Dermis microvascular lymphatic vessel endothelial cell (primary cell): ENCODE results near the gene IRGC. TPM values are rescaled to one million over a fixed set of nuclear protein-coding genes. Genes with fewer than 3 reads are reported as not detected.
"Not testable (repeated sequence)": the region's sequence is repeated elsewhere in the genome, so short reads cannot be mapped to it uniquely, and the experiment has no call there.

ENCODE experiments used
- DNase-seq, 2 donors: peaks; one replicate each; pipeline versions ENCODE4 v3.0.0 to v3.0.0-alpha.2; 2010; ENCODE audit warnings: low read depth in 2 of 2
- total RNA-seq: library from RNA; depleted of rRNA; stranded (reverse); fragments of >200 nt; gene quantifications from 2 replicates; pipeline ENCODE4 v1.2.1, GENCODE V29; 2014

IRGC gene, protein sequence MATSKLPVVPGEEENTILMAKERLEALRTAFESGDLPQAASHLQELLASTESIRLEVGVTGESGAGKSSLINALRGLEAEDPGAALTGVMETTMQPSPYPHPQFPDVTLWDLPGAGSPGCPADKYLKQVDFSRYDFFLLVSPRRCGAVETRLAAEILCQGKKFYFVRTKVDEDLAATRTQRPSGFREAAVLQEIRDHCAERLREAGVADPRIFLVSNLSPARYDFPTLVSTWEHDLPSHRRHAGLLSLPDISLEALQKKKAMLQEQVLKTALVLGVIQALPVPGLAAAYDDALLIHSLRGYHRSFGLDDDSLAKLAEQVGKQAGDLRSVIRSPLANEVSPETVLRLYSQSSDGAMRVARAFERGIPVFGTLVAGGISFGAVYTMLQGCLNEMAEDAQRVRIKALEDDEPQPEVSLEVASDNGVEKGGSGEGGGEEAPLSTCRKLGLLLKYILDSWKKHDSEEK
- not detected in 2 replicates for total RNA-seq

DNA sequence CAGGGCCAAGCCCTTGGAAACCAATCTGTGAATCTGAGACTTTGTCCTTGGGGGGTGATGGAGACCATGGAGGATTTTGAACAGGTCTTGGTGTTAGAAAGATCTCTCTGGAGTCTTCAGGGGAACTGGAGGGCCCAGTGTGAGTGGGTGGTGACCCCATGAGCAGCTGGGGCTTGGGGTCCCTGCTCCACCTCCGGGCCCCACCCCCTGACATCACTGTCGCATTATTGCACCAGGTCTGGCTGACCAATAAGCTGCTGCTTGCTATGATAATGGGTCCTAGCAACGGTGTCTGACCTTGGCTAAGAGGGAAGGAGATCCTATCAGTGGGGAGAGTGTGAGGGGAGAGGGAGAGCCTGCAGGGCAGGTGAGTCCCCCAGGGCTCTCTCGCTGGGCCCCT is at the start of gene IRGC:
TSS of gene IRGC (plus strand) at position 301 of the 400 bp plus-strand sequence. CDS start 2,483 bp downstream, outside the sequence.
- DNase-seq: no peak

DNA sequence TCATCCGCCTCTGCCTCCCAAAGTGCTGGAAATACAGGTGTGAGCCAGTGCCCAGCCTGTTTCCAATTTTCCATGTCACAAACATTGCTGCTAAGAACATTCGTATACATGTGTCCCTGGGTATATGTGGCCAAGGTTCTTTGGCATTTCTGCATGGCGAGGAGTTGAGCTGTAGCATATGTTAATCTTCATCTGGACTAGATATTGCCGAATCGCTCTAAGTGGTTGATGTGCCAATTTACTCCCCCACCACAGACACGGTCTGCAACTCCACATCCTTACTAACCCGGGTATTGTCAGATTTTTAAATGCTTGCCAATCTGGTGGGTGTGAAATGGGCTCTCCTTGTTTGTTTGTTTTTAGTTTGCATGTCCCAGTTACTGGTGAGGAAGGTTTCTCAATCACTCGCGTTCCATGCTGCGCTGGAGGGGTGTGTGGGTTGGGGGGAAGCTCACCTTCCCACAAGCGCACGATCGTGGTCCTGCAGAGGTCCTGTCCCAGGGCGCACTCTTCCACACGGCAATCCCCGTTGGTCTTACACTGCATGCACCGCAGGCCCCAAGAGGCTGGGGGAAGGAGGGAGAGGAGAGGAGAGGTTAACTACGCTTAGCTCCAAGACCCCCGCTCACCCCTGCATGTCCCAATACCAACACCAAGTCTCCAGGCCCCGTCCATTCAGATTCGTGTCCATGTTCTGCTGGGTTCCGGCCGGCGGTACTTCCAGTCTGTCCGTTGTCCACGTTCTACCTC is 48.6 kb upstream of the IRGC start:
- DNase-seq: no peak

DNA sequence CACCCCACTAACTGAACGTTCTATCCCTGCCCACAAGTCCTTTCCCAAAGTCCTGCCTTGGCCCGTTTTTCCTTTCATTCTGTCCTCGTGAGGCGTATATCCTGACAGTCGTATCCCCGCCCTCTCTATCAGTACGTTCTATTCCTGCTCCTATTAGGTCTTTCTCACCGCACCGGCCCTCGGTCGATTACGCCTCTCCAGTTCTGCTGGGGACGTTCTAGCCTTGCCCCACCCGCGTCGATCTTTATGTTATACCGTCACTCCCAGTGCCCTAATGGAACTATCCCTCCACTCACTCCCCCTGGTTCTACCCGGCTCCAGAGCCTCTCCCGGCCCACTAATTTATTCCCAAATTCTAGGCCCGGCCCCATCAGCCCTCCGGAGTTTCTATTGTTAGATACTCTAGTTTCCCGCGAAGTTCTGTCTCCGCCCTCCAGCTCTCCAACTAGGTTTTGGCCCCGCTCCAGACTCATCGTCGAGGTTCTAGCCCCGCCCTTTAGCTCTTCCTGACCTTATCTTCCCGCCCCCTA is 47.9 kb upstream of the IRGC start:
- peak; percentile 45 to 72 for DNase-seq

DNA sequence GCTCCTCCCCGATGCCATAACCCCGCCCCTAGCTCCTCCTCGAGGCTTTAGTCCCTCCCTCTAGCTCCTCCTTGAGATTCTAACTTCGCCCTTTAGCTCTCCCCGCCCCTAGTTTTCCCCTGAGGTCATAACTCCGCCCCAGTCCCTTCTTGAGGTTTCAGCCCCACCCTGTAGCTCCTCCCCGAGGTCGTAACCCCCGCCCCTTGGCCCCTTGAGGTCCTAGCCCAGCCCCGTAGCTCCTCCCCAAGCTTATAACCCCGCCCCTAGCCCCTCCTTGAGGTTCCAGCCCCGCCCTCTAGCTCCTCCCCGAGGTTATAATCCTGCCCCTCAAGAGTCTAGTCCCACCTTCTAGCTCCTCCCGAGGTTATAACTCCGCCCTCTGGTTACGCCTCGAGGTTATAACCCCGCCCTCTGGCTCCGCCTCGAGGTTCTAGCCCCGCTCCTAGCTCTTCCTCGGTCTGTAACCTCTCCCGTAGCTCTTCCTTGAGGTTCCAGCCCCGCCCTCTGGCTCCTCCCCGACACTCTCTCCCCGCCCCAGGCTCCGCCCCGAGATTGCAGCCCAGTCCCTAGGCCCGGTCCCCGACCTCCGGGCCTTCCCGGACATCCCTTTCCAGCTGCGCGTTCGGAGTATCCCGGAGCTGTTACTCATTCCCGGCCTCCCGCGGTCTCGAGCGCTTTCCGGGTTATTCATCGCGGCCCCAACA is 47.3 kb upstream of the IRGC start:
- DNase-seq: peak; percentile 99

DNA sequence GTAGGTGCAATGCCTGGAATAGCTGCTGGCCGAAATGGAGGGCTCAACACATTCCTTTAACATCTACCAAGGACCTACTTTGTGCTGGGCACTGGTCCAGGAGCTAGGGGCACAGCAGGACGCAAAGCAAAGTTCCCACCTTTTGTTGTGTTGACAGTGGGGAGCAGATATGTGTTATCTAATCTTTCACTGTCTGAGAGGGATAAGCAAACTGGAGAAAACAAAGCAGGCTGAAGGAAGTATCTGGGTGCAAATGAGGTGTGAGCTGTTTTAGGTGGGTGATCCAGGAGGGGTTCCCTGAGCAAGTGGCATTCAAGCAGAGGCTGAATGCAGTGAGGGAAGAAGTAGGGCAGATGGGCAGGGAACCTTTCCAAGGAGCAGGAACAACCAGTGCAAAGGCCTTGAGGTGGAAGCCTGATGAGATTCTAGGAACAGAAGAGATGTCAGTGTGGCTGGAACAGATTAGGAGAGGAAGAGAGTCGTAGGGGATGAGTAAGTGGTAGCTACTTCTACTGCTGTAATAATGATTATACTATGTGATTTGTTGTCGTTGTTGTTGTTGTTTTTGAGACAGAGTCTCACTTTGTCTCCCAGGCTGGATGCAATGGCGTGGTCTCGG is 43.7 kb upstream of the IRGC start:
- no peak for DNase-seq

DNA sequence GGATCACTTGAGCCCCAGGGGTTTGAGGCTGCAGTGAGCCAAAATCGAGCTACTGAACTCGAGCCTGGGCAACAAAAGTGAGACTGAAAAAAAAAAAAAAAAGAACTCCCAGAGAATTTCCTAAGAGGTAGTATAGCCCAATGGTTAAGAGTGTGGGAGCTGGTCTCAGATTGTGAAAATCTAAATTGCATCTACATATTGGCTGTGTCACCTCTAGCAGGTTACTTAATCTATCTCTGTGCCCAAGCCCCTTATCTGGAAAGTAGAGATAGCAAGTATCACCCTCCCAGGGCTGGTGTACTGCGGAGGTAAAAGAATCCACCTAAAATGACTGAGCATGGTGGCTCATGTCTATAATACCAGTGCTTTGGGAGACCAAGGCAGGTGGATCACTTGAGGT is 42.2 kb upstream of the IRGC start:
- DNase-seq: no peak

DNA sequence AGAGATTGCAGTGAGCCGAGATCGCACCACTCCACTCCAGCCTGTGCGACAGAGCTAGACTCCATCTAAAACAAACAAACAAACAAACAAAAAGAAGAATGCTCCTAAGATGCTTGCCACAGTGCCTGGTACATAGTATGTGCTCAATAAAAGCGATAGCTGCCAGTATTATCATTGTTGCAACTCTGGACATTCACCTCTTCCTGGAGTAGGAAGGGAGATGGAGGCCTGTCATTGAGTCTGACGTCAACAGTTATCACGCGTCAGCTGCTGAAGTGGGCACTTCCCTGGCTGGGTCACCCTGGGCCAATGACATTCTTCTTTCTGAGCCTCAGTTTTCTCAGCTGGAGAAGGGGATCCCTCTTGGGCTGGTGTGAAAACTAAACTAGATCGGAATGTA is 41.7 kb upstream of the IRGC start:
- no peak for DNase-seq

DNA sequence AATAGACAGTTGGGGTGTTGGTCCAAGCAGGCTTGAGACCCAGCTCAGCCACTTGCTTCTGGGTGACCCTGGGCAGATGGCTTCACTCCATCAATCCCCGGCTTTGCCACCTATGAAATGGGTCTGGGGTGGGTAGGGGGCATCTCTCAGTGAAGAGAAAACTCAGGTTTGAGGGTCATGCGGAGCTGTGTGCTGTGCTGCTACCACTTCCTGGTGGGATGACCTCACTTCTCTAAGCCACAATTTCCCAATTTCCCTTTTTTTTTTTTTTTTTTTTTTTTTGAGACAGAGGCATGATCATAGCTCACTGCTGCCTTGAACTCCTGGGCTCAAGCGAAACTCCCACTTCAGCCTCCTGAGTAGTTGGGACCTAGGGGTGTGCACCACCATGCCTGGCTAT is 41.3 kb upstream of the IRGC start:
- no peak for DNase-seq

DNA sequence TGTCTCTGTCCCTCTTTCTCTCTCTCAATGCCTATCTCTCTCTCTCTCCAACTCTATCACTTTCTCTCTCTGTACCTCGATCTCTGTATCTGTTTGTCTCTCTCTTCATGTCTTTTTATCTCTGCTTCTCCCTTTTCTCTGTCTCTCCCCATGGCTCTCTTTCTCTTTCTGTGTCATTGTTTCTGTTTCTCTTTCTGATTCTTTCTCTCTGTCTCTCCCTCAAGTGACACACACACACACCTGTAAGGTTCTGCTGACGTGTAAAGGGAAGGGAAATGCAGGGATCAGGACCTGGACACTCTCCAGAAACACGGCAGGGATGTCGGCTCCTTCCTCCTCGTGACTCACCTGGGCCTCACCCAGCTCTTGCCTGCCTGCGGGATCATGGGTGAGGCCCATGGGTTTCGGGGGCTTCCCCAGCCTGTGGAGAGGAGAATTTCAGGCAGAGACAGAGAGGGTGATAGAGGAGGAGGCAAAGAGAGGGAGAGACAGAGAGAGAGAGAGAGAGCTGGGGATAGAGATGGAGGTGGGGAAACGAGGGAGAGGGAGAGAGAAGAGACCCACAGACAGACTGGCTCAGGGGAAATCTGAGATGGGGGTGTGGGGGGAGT is 40.5 kb upstream of the IRGC start:
- peak in 1 of 2 donors; percentile 31 for DNase-seq

DNA sequence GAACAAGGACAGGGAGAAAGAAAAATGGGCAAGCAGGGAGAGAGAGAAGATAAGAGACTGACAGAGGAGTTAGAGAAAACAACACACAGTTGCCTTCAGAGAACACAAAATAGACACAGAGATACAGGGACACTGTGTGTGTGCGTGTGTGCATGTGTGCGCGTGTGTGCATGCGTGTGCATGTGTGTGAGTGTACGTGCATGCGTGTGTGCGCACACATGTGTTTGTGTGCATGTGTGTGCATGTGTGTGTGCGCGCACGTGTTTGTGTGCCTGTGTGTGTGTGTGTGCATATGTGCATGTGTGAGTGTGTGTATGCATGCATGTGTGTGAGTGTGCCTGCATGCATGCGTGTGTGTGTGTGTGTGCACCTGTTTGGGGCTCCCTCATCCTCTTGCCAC is 40.0 kb upstream of the IRGC start:
- no peak for DNase-seq

DNA sequence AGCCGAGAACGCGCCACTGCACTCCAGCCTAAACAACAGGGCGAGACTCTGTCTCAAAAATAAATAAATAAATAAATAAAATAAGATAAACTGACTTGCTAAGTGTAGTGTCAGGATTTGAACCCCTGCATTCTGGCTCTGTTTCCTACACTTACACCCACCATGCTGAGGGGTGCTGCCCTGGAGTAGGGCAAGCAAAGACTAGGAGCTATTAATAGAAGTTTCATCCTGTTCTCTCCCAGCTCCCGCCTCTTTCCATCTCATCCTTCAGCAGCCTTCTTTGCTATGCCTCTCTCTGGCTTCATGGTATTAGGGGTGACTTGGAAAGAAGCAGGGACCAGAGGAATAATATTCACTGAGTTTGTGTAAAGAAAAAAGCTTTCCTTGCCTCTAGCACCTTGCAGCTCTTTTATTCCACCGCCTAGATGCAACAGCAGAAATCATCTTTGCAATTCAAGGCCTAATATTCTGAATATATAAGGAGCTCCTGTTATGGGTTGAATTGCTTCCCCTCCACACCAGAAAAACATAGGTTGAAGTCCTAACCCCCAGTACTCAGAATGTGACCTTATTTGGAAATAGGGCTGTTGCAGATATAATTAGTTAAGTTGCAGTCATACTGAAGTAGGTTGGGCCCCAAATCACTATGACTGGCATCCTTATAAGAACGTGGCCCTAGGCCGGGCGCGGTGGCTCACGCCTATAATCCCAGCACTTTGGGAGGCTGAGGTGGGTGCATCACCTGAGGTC is 37.2 kb upstream of the IRGC start:
- DNase-seq: no peak

DNA sequence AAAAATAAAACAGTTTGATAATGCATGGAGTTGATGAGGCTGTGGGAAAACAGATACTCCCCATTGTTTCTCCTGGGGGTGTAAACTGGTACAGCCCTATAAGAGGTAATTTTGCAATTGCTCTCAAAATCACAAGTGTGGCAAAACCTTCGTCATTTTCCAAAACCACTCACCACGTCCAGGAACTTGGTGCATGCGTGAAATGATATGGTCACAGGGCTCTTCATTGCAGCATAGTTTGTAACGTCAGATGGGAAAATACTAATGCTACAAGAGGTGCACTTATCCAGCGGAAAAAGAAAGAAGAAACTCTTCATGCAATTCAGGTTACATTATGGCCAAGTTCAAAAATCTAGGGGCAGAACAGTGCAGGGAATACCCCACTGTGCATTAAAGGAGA is 34.1 kb upstream of the IRGC start:
- DNase-seq: no peak

DNA sequence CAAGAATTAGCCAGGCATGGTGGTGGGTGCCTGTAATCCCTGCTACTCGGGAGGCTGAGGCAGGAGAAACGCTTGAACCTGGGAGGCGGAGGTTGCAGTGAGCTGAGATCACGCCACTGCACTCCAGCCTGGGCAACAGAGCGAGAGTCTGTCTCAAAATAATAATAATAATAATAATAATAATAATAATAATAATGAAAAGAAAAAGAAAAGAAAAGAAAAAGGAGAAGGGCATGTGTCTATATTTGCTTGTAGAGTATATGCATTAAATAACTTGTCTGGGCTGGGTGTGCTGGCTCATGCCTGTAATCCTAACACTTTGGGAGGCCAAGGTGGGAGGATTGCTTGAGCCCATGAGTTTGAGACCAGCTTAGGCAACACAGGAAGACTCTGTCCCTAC is 33.6 kb upstream of the IRGC start:
- not testable (repeated sequence) for DNase-seq

DNA sequence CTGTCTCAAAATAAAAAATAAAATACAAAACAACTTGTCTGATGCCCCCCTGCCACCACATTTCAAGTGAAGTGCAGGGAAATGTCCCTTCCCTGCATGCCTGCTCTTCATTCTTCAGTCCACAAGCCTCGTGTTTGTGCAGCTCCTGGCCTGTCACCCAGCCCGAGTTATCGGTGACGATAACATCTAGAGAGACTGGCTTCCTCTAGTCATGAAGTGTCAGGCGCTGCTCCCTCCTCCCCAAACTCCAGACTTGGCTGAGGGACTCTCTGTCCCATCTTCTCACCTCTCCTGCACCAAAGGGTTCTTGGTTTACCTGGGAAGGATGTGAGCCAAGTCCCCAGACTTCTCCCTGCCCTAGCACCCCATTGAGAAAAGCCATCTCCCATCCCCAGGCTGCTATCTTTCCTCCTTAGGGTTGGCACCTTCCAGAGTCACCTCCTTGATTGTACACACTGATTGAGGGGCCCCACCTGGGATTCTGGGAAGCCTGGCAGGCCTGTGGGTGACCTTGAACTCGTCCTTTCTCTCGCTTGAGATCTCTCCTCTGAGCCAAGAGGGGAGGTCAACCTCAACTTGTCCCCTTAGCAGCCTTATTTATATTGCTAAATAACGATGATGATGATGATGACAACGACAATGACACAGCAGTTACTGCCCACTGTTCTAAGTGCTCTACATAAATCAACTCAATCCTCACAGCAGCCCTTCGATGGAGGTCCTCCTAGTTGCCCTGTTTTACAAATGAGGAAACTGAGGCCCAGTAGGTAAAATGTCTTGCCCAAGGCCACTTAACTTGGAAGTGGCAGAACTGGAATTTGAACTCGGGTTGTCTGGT is 32.8 kb upstream of the IRGC start:
- DNase-seq: no peak

DNA sequence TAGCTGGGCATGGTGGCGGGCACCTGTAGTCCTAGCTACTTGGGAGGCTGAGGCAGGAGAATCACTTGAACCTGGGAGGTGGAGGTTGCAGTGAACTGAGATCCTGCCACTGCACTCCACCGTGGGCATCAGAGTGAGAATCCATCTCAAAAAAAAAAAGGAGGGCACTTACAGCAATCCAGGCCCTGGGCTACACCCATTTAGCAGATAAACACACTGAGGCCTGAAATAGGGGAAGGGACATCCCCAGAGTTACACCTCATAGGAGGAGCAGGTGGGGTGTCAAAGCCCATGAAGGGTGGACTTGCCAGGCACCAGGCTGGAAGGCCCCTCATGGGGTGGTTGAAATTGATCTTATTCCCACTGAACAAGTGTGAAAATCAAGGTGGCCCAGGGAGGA is 32.0 kb upstream of the IRGC start:
- no peak for DNase-seq

DNA sequence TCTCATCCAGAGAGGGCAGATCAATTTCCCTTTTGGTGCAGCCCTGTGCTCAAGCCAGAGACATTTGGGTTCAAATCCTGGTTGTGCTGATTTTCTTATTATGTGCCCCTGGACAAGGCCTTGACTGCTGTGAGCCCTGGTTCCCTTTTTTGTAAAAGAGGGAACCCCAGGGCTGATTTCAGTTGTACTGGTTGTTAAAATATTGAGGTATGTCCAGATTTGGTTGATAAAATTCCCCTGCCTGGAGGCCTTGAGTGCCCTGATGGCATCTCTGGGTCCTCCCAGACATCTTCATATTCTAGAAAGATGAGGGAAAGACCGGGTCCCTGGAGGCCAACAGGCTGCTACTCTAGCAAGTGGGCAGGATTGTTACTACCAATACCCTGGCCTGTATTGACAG is 31.6 kb upstream of the IRGC start:
- no peak for DNase-seq

DNA sequence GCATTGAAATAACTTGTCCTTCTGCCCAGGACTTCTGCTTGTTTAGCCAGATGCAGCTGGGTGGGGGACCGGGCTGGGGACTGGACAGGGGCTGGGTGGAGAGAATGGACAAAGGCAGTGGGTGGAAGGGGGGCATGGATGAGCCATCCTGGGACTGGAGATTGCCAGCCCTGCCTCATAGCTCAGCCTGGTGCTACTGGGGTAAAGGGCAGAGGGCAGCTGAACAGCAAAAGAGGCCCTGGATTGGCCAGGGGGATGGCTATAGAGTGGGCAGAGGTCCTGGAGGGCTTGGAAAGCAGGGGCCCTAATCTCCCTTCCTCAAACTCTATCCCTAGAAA is 28.2 kb upstream of the IRGC start:
- no peak for DNase-seq

DNA sequence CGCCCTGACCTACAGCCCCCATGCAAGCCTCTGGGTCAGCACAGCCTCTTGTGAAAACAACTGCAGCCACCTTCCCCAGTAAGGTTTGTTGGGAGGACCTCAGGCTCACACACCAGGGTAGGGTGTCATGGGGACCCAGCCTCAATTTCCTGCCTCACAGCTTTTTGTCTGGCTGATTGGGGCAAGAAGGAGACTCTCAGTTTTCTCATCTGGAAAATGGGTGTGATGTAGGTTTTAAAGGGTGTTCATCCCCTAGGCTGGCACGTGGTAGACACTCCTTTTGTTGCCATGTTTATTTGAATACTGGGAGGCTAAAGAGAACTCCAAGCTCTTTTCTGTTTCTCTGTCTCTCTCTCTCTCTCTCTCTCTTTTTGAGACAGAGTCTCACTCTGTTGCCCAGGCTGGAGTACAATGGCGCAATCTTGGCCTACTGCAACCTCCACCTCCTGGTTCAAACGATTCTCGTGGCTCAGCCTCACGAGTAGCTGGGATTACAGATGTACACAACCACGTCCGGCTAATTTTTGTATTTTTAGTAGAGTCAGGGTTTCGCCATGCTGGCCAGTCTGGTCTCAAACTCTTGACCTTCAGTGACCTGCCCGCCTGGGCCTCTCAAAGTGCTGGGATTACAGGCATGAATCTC is 27.7 kb upstream of the IRGC start:
- DNase-seq: no peak

DNA sequence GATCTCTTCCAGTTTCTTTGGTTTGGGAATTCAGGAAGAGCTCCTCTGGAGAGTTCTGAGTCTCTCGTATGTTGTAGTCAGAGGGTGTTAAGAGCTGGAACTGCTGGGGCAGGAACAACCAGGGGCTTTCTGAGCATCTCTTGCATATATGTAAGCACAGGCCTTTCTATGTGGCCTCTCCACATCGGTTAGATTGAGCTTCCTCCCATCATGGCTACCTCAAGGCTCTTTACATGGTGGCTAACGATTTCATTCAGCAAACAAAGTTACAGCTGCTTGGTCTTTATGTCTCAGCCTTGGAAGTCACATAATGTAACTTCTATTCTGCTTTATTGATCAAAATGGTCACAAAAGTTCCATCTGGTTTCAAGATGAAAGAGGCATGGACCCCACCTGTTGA is 25.4 kb upstream of the IRGC start:
- DNase-seq: no peak
